ENCODE measurements around the gene MAOA.
"Not testable (repeated sequence)": the region's sequence is repeated elsewhere in the genome, so short reads cannot be mapped to it uniquely, and the experiment has no call there.

MAOA gene

GRCh38 chrX:43664258-43664657 is 8.2 kb downstream of the MAOA start:
- no peak for DNase-seq (ENCODE audit: low read depth)

- DNase-seq (ENCODE audit: low read depth), result no peak
Measured at GRCh38 chrX:43664708-43665107, 8.6 kb downstream of the MAOA start.

- no peak for DNase-seq (ENCODE audit: low read depth)
Measured at GRCh38 chrX:43666311-43666912, 10.3 kb downstream of the MAOA start.

- not testable (repeated sequence) for DNase-seq (ENCODE audit: low read depth)
Measured at GRCh38 chrX:43675965-43676628, 20.0 kb downstream of the MAOA start.

GRCh38 chrX:43676971-43677572 is 21.0 kb downstream of the MAOA start:
- no peak for DNase-seq (ENCODE audit: low read depth)

GRCh38 chrX:43677993-43678392 is 21.9 kb downstream of the MAOA start:
- no peak for DNase-seq (ENCODE audit: low read depth)

GRCh38 chrX:43679058-43679457 is 23.0 kb downstream of the MAOA start:
- DNase-seq (ENCODE audit: low read depth), result no peak

GRCh38 chrX:43679778-43680177 is 23.7 kb downstream of the MAOA start:
- DNase-seq (ENCODE audit: low read depth), result no peak

GRCh38 chrX:43682726-43683125 is 26.6 kb downstream of the MAOA start:
- no peak for DNase-seq (ENCODE audit: low read depth)

GRCh38 chrX:43685221-43685620 is 29.1 kb downstream of the MAOA start:
- DNase-seq (ENCODE audit: low read depth), result no peak

- DNase-seq (ENCODE audit: low read depth), result no peak
Measured at GRCh38 chrX:43688586-43688985, 32.5 kb downstream of the MAOA start.

GRCh38 chrX:43693602-43694406 is 37.7 kb downstream of the MAOA start:
- DNase-seq (ENCODE audit: low read depth), result no peak

- DNase-seq (ENCODE audit: low read depth), result no peak
Measured at GRCh38 chrX:43699475-43699874, 43.4 kb downstream of the MAOA start.

GRCh38 chrX:43702079-43702524 is 46.0 kb downstream of the MAOA start:
- DNase-seq (ENCODE audit: low read depth), result no peak

GRCh38 chrX:43702660-43703059 is 46.6 kb downstream of the MAOA start:
- no peak for DNase-seq (ENCODE audit: low read depth)

- no peak for DNase-seq (ENCODE audit: low read depth)
Measured at GRCh38 chrX:43703211-43703791, 47.2 kb downstream of the MAOA start.

GRCh38 chrX:43706786-43707370 is 50.8 kb downstream of the MAOA start:
- no peak for DNase-seq (ENCODE audit: low read depth)

- no peak for DNase-seq (ENCODE audit: low read depth)
Measured at GRCh38 chrX:43707812-43708548, 51.9 kb downstream of the MAOA start.

- no peak for DNase-seq (ENCODE audit: low read depth)
Measured at GRCh38 chrX:43716144-43716543, 60.0 kb downstream of the MAOA start.

GRCh38 chrX:43716696-43717095 is 60.6 kb downstream of the MAOA start:
- no peak for DNase-seq (ENCODE audit: low read depth)

GRCh38 chrX:43717161-43717560 is 61.1 kb downstream of the MAOA start:
- no peak for DNase-seq (ENCODE audit: low read depth)
